Panc1 (cell line): ENCODE measurements around the gene CREBBP. TPM values are rescaled to one million over a fixed set of nuclear protein-coding genes. Genes with fewer than 3 reads are reported as not detected.

Experiments used
- ATAC-seq: fragments of 200-7000 bp; cut with Tn5 transposase; 2 replicates; pipeline ENCODE4 v1.9.1; 2020; ENCODE audit warnings: mild to moderate bottlenecking, moderate library complexity
- BruUV-seq: library from RNA; stranded (reverse); fragments of 400-500 nt; replicated peaks from 2 replicates; lab custom pipeline; 2021; lab: Mats Ljungman, UMichigan
- CTCF ChIA-PET: fragments of 300-600 bp; sonication (Branson Sonifier 250); formaldehyde crosslinking; loops from one replicate; lab custom pipeline; 2022; ENCODE audit warnings: antibody characterized with exemption; lab: Charles Lee
- POLR2A ChIA-PET: fragments of 300-600 bp; sonication (Branson Sonifier 250); formaldehyde crosslinking; loops from one replicate; lab custom pipeline; 2022; ENCODE audit warnings: antibody characterized with exemption; lab: Charles Lee
- DNase-seq: peaks from one replicate; pipeline ENCODE4 v3.0.0-alpha.2; 2010; ENCODE audit warnings: low read depth, low spot score
- H3K27ac ChIP-seq: 2 replicates; pipeline ENCODE4 v1.5.1; 2011; ENCODE audit warnings: mild to moderate bottlenecking, low read length, inconsistent platforms
- H3K27me3 ChIP-seq: fragments of 200-500 bp; sonication (Bioruptor generic); 2 replicates; pipeline ENCODE4 v1.6.0; 2014; ENCODE audit warnings: low read length, inconsistent platforms; ENCODE audit not compliant: control insufficient read depth, insufficient read depth
- H3K36me3 ChIP-seq: fragments of 200-500 bp; sonication (Bioruptor generic); 2 replicates; pipeline ENCODE4 v1.5.1; 2014; ENCODE audit warnings: inconsistent platforms, mild to moderate bottlenecking, low read length, moderate library complexity; ENCODE audit not compliant: control insufficient read depth, insufficient read depth
- H3K4me1 ChIP-seq: 2 replicates; pipeline ENCODE4 v1.5.1; 2011; ENCODE audit warnings: inconsistent platforms, mild to moderate bottlenecking, low read length, moderate library complexity; ENCODE audit not compliant: control insufficient read depth, insufficient read depth
- H3K4me3 ChIP-seq, 2 experiments: 2 replicates each; pipeline ENCODE4 v1.5.1; 2011 to 2012; ENCODE audit warnings: low read depth in 2 of 2, low read length in 2 of 2, mild to moderate bottlenecking in 2 of 2, inconsistent platforms in 1 of 2, moderate library complexity in 1 of 2
- H3K9me3 ChIP-seq: fragments of 200-500 bp; sonication (Bioruptor generic); 2 replicates; pipeline ENCODE4 v1.5.1; 2014; ENCODE audit warnings: low read depth, mild to moderate bottlenecking, inconsistent platforms, low read length, moderate library complexity; ENCODE audit not compliant: control insufficient read depth, insufficient read depth
- POLR2AphosphoS5 ChIP-seq: IDR thresholded peaks from 2 replicates; pipeline ENCODE4 v1.6.1; 2012; ENCODE audit warnings: mild to moderate bottlenecking, low read depth, low read length, moderate library complexity
- REST ChIP-seq, 2 experiments: IDR thresholded peaks; 2 replicates each; pipeline ENCODE4 v1.6.1; 2011 to 2012; ENCODE audit warnings: low read depth in 2 of 2, control low read depth in 1 of 2, low read length in 1 of 2, mild to moderate bottlenecking in 1 of 2, moderate library complexity in 1 of 2; ENCODE audit not compliant: insufficient read depth in 1 of 2
- SIN3A ChIP-seq: IDR thresholded peaks from 2 replicates; pipeline ENCODE4 v1.6.1; 2012; ENCODE audit warnings: low read depth, mild to moderate bottlenecking, low read length, moderate library complexity, borderline replicate concordance; ENCODE audit not compliant: insufficient read depth
- TCF7L2 ChIP-seq: IDR thresholded peaks from 2 replicates; pipeline ENCODE4 v1.6.1; 2011; ENCODE audit warnings: mild to moderate bottlenecking, low read depth, low read length, inconsistent platforms
- in situ Hi-C: cut with HindIII; loops from 2 replicates; pipeline ENCODE4 v1.10.0; 2016; ENCODE audit warnings: low sequenced_read_pairs, low pct_unique_long_range_greater_than_20kb
- intact Hi-C: fragments of 100-400 bp; cut with micrococcal nuclease; formaldehyde crosslinking; loops from one replicate; pipeline ENCODE4 v1.10.0; 2022; ENCODE audit not compliant: unreplicated experiment
- total RNA-seq: library from RNA; stranded (reverse); gene quantifications from one replicate; pipeline ENCODE4 v1.2.1, GENCODE V29; 2021; ENCODE audit not compliant: unreplicated experiment
- TF ChIP-seq, protein P1 (sequence below): fragments of 450-650 bp; IDR thresholded peaks from 2 replicates; pipeline ENCODE4 v1.5.1; 2017; ENCODE audit warnings: mild to moderate bottlenecking

CREBBP gene
- total RNA-seq, 1 experiment from 2014 or later: 60.2 TPM

GRCh38 chr16:3725276-3725675 is 155.2 kb downstream of the CREBBP start:
- no peak for ATAC-seq
- CTCF ChIA-PET: no interaction called here

GRCh38 chr16:3722508-3722907 is 158.0 kb downstream of the CREBBP start:
- no peak overlapping the region for H3K27ac ChIP-seq

More at GRCh38 chr16:3725276-3725675, 155.2 kb downstream of the CREBBP start:
- Histone ChIP-seq H3K4me1 (no peaks in the 10 kb centered on the region), H3K9me3 (no peaks in the 10 kb centered on the region), H3K27ac (no peak overlapping the region), H3K36me3 (peaks cover 2% of the 10 kb centered on the region; the same call in 1 of the 2 replicates), H3K27me3 (no peaks in the 10 kb centered on the region), H3K4me3 (no peak overlapping the region)
- intact Hi-C loops: no loop called here
- in situ Hi-C loops: no loop called here
- no peak for TF ChIP-seq TCF7L2
- no peak for TF ChIP-seq POLR2AphosphoS5
- TF ChIP-seq SIN3A: no peak
- DNase-seq: no peak
- POLR2A ChIA-PET: interaction anchor here (0.5 to 0.6 kb wide), 2 partner anchors 15 to 53 kb away, joined by 3 to 7 read pairs; no protein-coding TSS in a partner anchor
- BruUV-seq: no TSS peak

More at GRCh38 chr16:3722508-3722907, 158.0 kb downstream of the CREBBP start:
- H3K27me3 ChIP-seq: no peaks in the 10 kb centered on the region
- H3K4me1 ChIP-seq: peaks cover 4% of the 10 kb centered on the region
- H3K36me3 ChIP-seq: peaks cover 2% of the 10 kb centered on the region; the same call in 1 of the 2 replicates
- BruUV-seq: no TSS peak
- DNase-seq (no peak), ATAC-seq (no peak)
- H3K9me3 ChIP-seq: no peaks in the 10 kb centered on the region
- TF ChIP-seq REST (IDR thresholded peaks at IDR 0.05; ENCODE audit: insufficient read depth in 1 of 2, low read depth in 2 of 2, low read length in 1 of 2) (no peak), SIN3A (no peak), POLR2AphosphoS5 (no peak), TCF7L2 (no peak)
- TF ChIP-seq, protein P1, sequence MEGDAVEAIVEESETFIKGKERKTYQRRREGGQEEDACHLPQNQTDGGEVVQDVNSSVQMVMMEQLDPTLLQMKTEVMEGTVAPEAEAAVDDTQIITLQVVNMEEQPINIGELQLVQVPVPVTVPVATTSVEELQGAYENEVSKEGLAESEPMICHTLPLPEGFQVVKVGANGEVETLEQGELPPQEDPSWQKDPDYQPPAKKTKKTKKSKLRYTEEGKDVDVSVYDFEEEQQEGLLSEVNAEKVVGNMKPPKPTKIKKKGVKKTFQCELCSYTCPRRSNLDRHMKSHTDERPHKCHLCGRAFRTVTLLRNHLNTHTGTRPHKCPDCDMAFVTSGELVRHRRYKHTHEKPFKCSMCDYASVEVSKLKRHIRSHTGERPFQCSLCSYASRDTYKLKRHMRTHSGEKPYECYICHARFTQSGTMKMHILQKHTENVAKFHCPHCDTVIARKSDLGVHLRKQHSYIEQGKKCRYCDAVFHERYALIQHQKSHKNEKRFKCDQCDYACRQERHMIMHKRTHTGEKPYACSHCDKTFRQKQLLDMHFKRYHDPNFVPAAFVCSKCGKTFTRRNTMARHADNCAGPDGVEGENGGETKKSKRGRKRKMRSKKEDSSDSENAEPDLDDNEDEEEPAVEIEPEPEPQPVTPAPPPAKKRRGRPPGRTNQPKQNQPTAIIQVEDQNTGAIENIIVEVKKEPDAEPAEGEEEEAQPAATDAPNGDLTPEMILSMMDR: no peak
- POLR2A ChIA-PET: no interaction called here
- CTCF ChIA-PET: no interaction called here
- in situ Hi-C loops: no loop called here
- intact Hi-C loops: no loop called here
- no peak overlapping the region for H3K4me3 ChIP-seq
